Astrocyte (in vitro differentiated cells and primary cell): ENCODE data around the gene TULP4.

Experiments used
- CTCF ChIP-seq: IDR thresholded peaks from 2 replicates; pipeline ENCODE4 v1.5.1; 2011; ENCODE audit warnings: low read depth, mild to moderate bottlenecking, inconsistent platforms, low read length, moderate library complexity; ENCODE audit not compliant: insufficient read depth
- EZH2 ChIP-seq: IDR thresholded peaks from 2 replicates; pipeline ENCODE4 v1.6.1; 2012; ENCODE audit warnings: mild to moderate bottlenecking, low read length, inconsistent platforms; ENCODE audit not compliant: insufficient read depth

GRCh38 chr6:158340252-158340651 is 28.0 kb downstream of the TULP4 start:
- TF ChIP-seq CTCF (no peak), EZH2 (no peak)
